H1 (cell line): ENCODE data around the gene TMEM154.

Experiments
- CTCF ChIP-seq, 3 experiments: IDR thresholded peaks; 1 replicate in 2 of 3; 2 replicates in 1 of 3; pipeline versions ENCODE4 v1.5.1 to v1.6.1; 2011; ENCODE audit warnings: low read length in 3 of 3, mild to moderate bottlenecking in 3 of 3, inconsistent platforms in 2 of 3, low read depth in 1 of 3, moderate library complexity in 1 of 3; ENCODE audit not compliant: insufficient read depth in 1 of 3; ENCODE audit errors: control extremely low read depth in 1 of 3
- EP300 ChIP-seq, 2 experiments: IDR thresholded peaks; 1 replicate in 1 of 2; 2 replicates in 1 of 2; pipeline ENCODE4 v1.6.1; 2011 to 2012; ENCODE audit warnings: low read depth in 2 of 2, low read length in 2 of 2, mild to moderate bottlenecking in 2 of 2, borderline replicate concordance in 1 of 2, inconsistent platforms in 1 of 2, moderate library complexity in 1 of 2
- EZH2 ChIP-seq: fragments of 200-600 bp; sonication (generic); IDR thresholded peaks from 2 replicates; pipeline ENCODE4 v1.7.1; 2012; ENCODE audit warnings: low read depth, mild to moderate bottlenecking, moderate library complexity, low read length, inconsistent platforms; ENCODE audit not compliant: severe bottlenecking
- POLR2A ChIP-seq, 2 experiments: IDR thresholded peaks; 1 replicate in 1 of 2; 2 replicates in 1 of 2; pipeline ENCODE4 v1.6.1; 2011; ENCODE audit warnings: low read depth in 2 of 2, low read length in 2 of 2, mild to moderate bottlenecking in 2 of 2; ENCODE audit errors: control extremely low read depth in 1 of 2
- RAD21 ChIP-seq, 2 experiments: IDR thresholded peaks in 1 of 2; conservative IDR thresholded peaks in 1 of 2; 2 replicates each; pipeline ENCODE4 v1.6.1; 2011; ENCODE audit warnings: low read depth in 2 of 2, low read length in 2 of 2, improper control_type of control experiment in 1 of 2, inconsistent platforms in 1 of 2, mild to moderate bottlenecking in 1 of 2, moderate library complexity in 1 of 2
- SIX5 ChIP-seq: IDR thresholded peaks from 2 replicates; pipeline ENCODE4 v1.6.1; 2011; ENCODE audit warnings: mild to moderate bottlenecking, low read depth, low read length
- ZNF274 ChIP-seq: IDR thresholded peaks from 2 replicates; pipeline ENCODE4 v1.7.0; 2012; ENCODE audit warnings: low read length, borderline replicate concordance; ENCODE audit errors: extremely low read depth

- TF ChIP-seq SIX5 (no peak), CTCF (IDR thresholded peaks at IDR 0.05; ENCODE audit: control extremely low read depth in 1 of 3, insufficient read depth in 1 of 3, low read depth in 1 of 3, low read length in 3 of 3) (no peak), EP300 (IDR thresholded peaks at IDR 0.05; ENCODE audit: borderline replicate concordance in 1 of 2, low read depth in 2 of 2, low read length in 2 of 2) (no peak), POLR2A (IDR thresholded peaks at IDR 0.05; ENCODE audit: control extremely low read depth in 1 of 2, low read depth in 2 of 2, low read length in 2 of 2) (no peak), ZNF274 (no peak), EZH2 (no peak), RAD21 (IDR thresholded peaks at IDR 0.05 in 1 of 2, conservative IDR thresholded peaks at IDR 0.05 in 1 of 2; ENCODE audit: low read depth in 2 of 2, low read length in 2 of 2) (no peak)
Observed at GRCh38 chr4:152616804-152617203, 63.0 kb downstream of the TMEM154 start.
